HCT116 (cell line): Measurements from ENCODE around the gene SRGAP2. TPM values are rescaled to one million over a fixed set of nuclear protein-coding genes. Genes with fewer than 3 reads are reported as not detected.
"Not testable (repeated sequence)": the region's sequence is repeated elsewhere in the genome, so short reads cannot be mapped to it uniquely, and the experiment has no call there.

Experiments
- ATAC-seq: fragments of 200-7000 bp; cut with Tn5 transposase; 2 replicates; pipeline ENCODE4 v1.9.1; 2020; ENCODE audit warnings: mild to moderate bottlenecking, moderate library complexity
- BruUV-seq: library from RNA; stranded (reverse); fragments of 400-500 nt; replicated peaks from 2 replicates; lab custom pipeline; 2021; lab: Mats Ljungman, UMichigan
- CTCF ChIA-PET: fragments of 300-600 bp; sonication (Branson Sonifier 250); formaldehyde crosslinking; loops from one replicate; lab custom pipeline; 2021; ENCODE audit warnings: antibody characterized with exemption; lab: Charles Lee
- POLR2A ChIA-PET: fragments of 300-600, 350-600 bp; sonication (Branson Sonifier 250); formaldehyde crosslinking; loops from one replicate; lab custom pipeline; 2021; ENCODE audit warnings: antibody characterized with exemption; lab: Charles Lee
- RAD21 ChIA-PET, 2 experiments: fragments of 300-600 bp; sonication (Branson Sonifier 250); formaldehyde crosslinking; loops; one replicate each; lab custom pipeline; 2023; ENCODE audit warnings: low total read pairs in 2 of 2; ENCODE audit not compliant: uncharacterized antibody in 2 of 2, unreplicated experiment in 2 of 2, low non-redundant PET in 1 of 2; lab: Charles Lee
- DNase-seq: peaks from one replicate; pipeline ENCODE4 v3.0.0-alpha.2; 2010; ENCODE audit warnings: low read depth, low spot score
- H2AFZ ChIP-seq: fragments of 200-600 bp; shearing (Covaris generic), sonication (generic); 2 replicates; pipeline ENCODE4 v1.6.1; 2017; ENCODE audit warnings: low read depth, mixed run types, mixed read lengths, antibody characterized with exemption, low read length; ENCODE audit not compliant: poor library complexity, severe bottlenecking
- H3K27ac ChIP-seq: 2 replicates; pipeline ENCODE4 v1.5.1; 2012; ENCODE audit warnings: low read depth, low read length
- H3K27me3 ChIP-seq: fragments of 200-600 bp; sonication (generic); 2 replicates; pipeline ENCODE4 v1.6.1; 2016; ENCODE audit warnings: mixed run types, low read length, mixed read lengths; ENCODE audit not compliant: insufficient read depth
- H3K36me3 ChIP-seq, 2 experiments: fragments of 200-500 bp in 1 of 2; fragments of 200-600 bp in 1 of 2; sonication (Bioruptor generic) in 1 of 2; sonication (generic) in 1 of 2; 2 replicates each; pipeline versions ENCODE4 v1.5.1 to v1.6.1; 2014 to 2016; ENCODE audit warnings: low read length in 2 of 2, inconsistent platforms in 1 of 2, mixed read lengths in 1 of 2, mixed run types in 1 of 2; ENCODE audit not compliant: insufficient read depth in 2 of 2, control insufficient read depth in 1 of 2
- H3K4me1 ChIP-seq, 2 experiments: fragments of 200-600 bp in 1 of 2; sonication (generic) in 1 of 2; 2 replicates each; pipeline versions ENCODE4 v1.5.1 to v1.6.1; 2012 to 2017; ENCODE audit warnings: low read length in 2 of 2, inconsistent platforms in 1 of 2, mild to moderate bottlenecking in 1 of 2, mixed read lengths in 1 of 2, mixed run types in 1 of 2, moderate library complexity in 1 of 2; ENCODE audit not compliant: insufficient read depth in 2 of 2, control insufficient read depth in 1 of 2
- H3K4me2 ChIP-seq: fragments of 200-600 bp; sonication (generic); 2 replicates; pipeline ENCODE4 v1.6.1; 2017; ENCODE audit warnings: mixed run types, low read length, mixed read lengths
- H3K4me3 ChIP-seq, 2 experiments: fragments of 200-600 bp in 1 of 2; sonication (generic) in 1 of 2; replicated peaks in 1 of 2; 2 replicates each; pipeline ENCODE4 v1.5.1; 2011 to 2016; ENCODE audit warnings: low read length in 2 of 2, control low read depth in 1 of 2, low read depth in 1 of 2, mild to moderate bottlenecking in 1 of 2, mixed read lengths in 1 of 2, mixed run types in 1 of 2
- H3K79me2 ChIP-seq: fragments of 200-600 bp; sonication (generic); 2 replicates; pipeline ENCODE4 v1.6.1; 2017; ENCODE audit warnings: mild to moderate bottlenecking, mixed run types, low read length, moderate library complexity, mixed read lengths; ENCODE audit not compliant: insufficient read depth
- H3K9ac ChIP-seq: fragments of 200-600 bp; sonication (generic); 2 replicates; pipeline ENCODE4 v1.6.1; 2016; ENCODE audit warnings: low read length, mixed read lengths
- H3K9me2 ChIP-seq: fragments of 200-600 bp; sonication (generic), shearing (Covaris generic); 2 replicates; pipeline ENCODE4 v1.6.1; 2017; ENCODE audit warnings: mixed run types, mild to moderate bottlenecking, moderate library complexity; ENCODE audit not compliant: insufficient read depth
- H3K9me3 ChIP-seq, 2 experiments: fragments of 200-500 bp in 1 of 2; fragments of 200-600 bp in 1 of 2; sonication (Bioruptor generic) in 1 of 2; sonication (generic) in 1 of 2; 2 replicates each; pipeline ENCODE4 v1.6.1; 2014 to 2017; ENCODE audit warnings: low read length in 2 of 2, mixed read lengths in 2 of 2, inconsistent platforms in 1 of 2, low read depth in 1 of 2, mild to moderate bottlenecking in 1 of 2, mixed run types in 1 of 2, moderate library complexity in 1 of 2; ENCODE audit not compliant: control insufficient read depth in 1 of 2, insufficient read depth in 1 of 2
- H4K20me1 ChIP-seq: fragments of 200-600 bp; sonication (generic), shearing (Covaris generic); 2 replicates; pipeline ENCODE4 v1.6.1; 2017; ENCODE audit warnings: mixed run types, mild to moderate bottlenecking, moderate library complexity; ENCODE audit not compliant: insufficient read depth
- intact Hi-C: fragments of 100-400 bp; cut with micrococcal nuclease; formaldehyde crosslinking; loops from 2 replicates; pipeline ENCODE4 v1.10.0; 2022
- total RNA-seq: library from RNA; stranded (reverse); gene quantifications from one replicate; pipeline ENCODE4 v1.2.1, GENCODE V29; 2021; ENCODE audit not compliant: unreplicated experiment

Gene SRGAP2
- total RNA-seq, 1 experiment from 2014 or later, result 58.2 TPM

DNA sequence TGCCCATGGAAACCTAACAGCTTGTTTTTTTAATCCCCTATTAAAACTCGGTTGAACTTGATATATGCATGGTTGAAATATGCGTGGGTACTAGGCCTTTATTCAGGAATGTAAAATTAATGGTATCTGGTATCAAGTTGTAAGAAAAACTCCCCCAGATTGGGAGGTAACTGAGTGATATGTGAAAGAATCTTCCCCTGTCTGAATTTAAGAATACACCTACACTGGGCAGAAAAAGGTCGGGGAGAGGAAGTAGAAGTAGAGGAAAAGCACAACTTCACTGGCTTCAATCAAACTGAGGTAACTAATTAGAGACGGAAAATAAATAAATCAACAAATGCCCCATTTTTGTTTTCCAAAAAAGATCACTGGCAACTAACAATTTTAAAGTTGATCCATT lies 16.5 kb upstream of the SRGAP2 start:
- H3K9ac ChIP-seq, BruUV-seq, H3K9me3 ChIP-seq, H3K27me3 ChIP-seq, H4K20me1 ChIP-seq, H3K27ac ChIP-seq, intact Hi-C loops, H3K4me2 ChIP-seq, H2AFZ ChIP-seq, ATAC-seq, H3K4me3 ChIP-seq, H3K4me1 ChIP-seq, H3K36me3 ChIP-seq, POLR2A ChIA-PET, DNase-seq, CTCF ChIA-PET, H3K9me2 ChIP-seq, H3K79me2 ChIP-seq, RAD21 ChIA-PET: not testable (repeated sequence)

DNA sequence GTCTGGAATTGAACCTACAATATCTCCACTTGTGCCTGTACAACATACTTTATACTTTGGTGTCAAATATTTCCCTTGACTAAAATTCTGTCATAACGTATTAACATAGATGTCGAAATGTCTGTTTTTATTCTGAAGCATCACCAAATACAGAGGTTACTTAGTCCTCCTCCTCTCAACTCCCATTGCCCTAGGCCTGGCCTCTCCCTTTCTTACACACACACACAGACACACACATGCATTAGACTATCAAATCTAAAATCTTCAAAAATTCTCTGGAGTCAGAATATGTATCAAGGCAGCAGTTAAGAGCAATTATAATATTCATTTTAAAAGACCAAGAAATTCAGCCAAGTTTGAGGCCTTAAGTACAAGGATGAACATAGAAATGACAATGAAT lies 8.2 kb upstream of the SRGAP2 start:
- ATAC-seq, H2AFZ ChIP-seq, intact Hi-C loops, H3K4me3 ChIP-seq, H3K79me2 ChIP-seq, H3K9me3 ChIP-seq, H4K20me1 ChIP-seq, H3K4me1 ChIP-seq, H3K9ac ChIP-seq, CTCF ChIA-PET, H3K9me2 ChIP-seq, DNase-seq, H3K36me3 ChIP-seq, H3K27me3 ChIP-seq, RAD21 ChIA-PET, H3K4me2 ChIP-seq, POLR2A ChIA-PET, H3K27ac ChIP-seq: not testable (repeated sequence)
- TSS peak; percentile 35 for BruUV-seq

DNA sequence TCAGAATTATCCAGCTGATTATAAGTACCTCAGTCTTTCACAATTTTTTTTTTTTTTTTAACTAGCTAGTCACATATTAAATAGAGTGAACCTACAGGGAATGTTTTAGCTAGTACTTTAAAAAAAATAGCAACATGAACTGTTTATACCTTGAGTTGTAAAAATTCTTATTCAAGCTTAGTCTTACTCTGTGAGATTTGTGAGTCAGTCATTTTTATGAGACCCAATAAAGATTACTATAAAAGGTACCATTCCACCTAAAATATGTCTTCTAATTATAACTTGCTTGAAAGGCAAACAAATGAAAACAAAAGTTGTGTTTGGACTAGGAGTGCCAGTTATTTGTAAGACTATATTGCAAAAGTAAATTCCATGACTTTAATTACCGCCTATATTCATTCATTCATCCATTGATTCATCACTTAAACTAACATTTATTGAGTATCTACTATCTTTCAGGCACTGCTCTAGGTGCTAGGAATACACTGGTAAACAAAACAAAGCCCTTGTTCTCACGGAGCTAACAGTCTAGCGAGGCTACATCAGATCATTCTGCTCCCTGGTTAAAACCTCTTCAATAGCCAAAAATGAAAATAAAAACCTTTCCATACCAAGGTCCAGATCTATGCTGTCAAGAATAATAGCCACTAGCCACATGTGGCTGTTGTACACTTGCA lies 6.5 kb upstream of the SRGAP2 start:
- H2AFZ ChIP-seq, ATAC-seq, H3K9ac ChIP-seq, H3K27me3 ChIP-seq, BruUV-seq, H3K36me3 ChIP-seq, H3K79me2 ChIP-seq, DNase-seq, H3K4me1 ChIP-seq, H3K9me3 ChIP-seq, H4K20me1 ChIP-seq, H3K9me2 ChIP-seq, RAD21 ChIA-PET, POLR2A ChIA-PET, H3K4me2 ChIP-seq, H3K27ac ChIP-seq, CTCF ChIA-PET, H3K4me3 ChIP-seq, intact Hi-C loops: not testable (repeated sequence)
